Breast epithelium (tissue), 4 donors: ENCODE results near the gene SPATS2. TPM values are rescaled to one million over a fixed set of nuclear protein-coding genes. Genes with fewer than 3 reads are reported as not detected.

Experiments used
- DNase-seq, 2 donors: peaks; one replicate each; pipeline ENCODE4 v3.0.0-alpha.2; 2019; ENCODE audit warnings: low spot score in 2 of 2
- H3K27ac ChIP-seq, 2 donors: fragments of 200-600 bp; sonication (generic) in 1 of 2; one replicate each; pipeline ENCODE4 v1.5.1; 2016 to 2019; ENCODE audit warnings: mild to moderate bottlenecking in 1 of 2
- H3K27me3 ChIP-seq, 2 donors: fragments of 200-600 bp; sonication (generic) in 1 of 2; one replicate each; pipeline versions ENCODE4 v1.5.1 to v1.6.0; 2017 to 2019; ENCODE audit warnings: control low read depth in 1 of 2, mild to moderate bottlenecking in 1 of 2
- H3K36me3 ChIP-seq: fragments of 200-600 bp; one replicate; pipeline ENCODE4 v1.5.1; 2019
- H3K4me1 ChIP-seq, 2 donors: fragments of 200-600 bp; sonication (generic); one replicate each; pipeline ENCODE4 v1.5.1; 2016 to 2019; ENCODE audit warnings: control low read depth in 1 of 2
- H3K4me3 ChIP-seq, 3 donors: fragments of 200-600 bp; sonication (generic); 1 replicate in 2 of 3; 2 replicates in 1 of 3; pipeline ENCODE4 v1.5.1; 2016 to 2019; ENCODE audit warnings: mild to moderate bottlenecking in 3 of 3, moderate library complexity in 2 of 3
- H3K9me3 ChIP-seq, 2 donors: fragments of 200-600 bp; sonication (generic) in 1 of 2; one replicate each; pipeline ENCODE4 v1.5.1; 2016 to 2019; ENCODE audit warnings: control low read depth in 1 of 2
- CTCF ChIP-seq, 3 donors: fragments of 450-650 bp; IDR thresholded peaks; one replicate each; pipeline ENCODE4 v1.5.1; 2016 to 2017; ENCODE audit warnings: antibody characterized with exemption in 3 of 3, mild to moderate bottlenecking in 3 of 3, moderate library complexity in 3 of 3
- POLR2A ChIP-seq: fragments of 450-650 bp; IDR thresholded peaks from one replicate; pipeline ENCODE4 v1.6.1; 2016; ENCODE audit warnings: antibody characterized with exemption, mild to moderate bottlenecking, moderate library complexity
- POLR2AphosphoS5 ChIP-seq, 3 donors: sonication (generic); formaldehyde crosslinking; IDR thresholded peaks; one replicate each; pipeline ENCODE4 v1.6.1; 2017; ENCODE audit warnings: antibody characterized with exemption in 3 of 3
- intact Hi-C: fragments of 100-400 bp; cut with DNase I; formaldehyde crosslinking; loops from one replicate; pipeline ENCODE4 v1.15.1; 2023; ENCODE audit warnings: low total_unique reads
- total RNA-seq, 3 donors: library from RNA; depleted of rRNA; stranded (reverse); fragments of >200 nt; gene quantifications; one replicate each; pipeline ENCODE4 v1.1.0, GENCODE V29; 2016

Gene SPATS2
- total RNA-seq, 3 donors from 2014 or later = 13.8 to 24.0 (median 22.0) TPM

DNA sequence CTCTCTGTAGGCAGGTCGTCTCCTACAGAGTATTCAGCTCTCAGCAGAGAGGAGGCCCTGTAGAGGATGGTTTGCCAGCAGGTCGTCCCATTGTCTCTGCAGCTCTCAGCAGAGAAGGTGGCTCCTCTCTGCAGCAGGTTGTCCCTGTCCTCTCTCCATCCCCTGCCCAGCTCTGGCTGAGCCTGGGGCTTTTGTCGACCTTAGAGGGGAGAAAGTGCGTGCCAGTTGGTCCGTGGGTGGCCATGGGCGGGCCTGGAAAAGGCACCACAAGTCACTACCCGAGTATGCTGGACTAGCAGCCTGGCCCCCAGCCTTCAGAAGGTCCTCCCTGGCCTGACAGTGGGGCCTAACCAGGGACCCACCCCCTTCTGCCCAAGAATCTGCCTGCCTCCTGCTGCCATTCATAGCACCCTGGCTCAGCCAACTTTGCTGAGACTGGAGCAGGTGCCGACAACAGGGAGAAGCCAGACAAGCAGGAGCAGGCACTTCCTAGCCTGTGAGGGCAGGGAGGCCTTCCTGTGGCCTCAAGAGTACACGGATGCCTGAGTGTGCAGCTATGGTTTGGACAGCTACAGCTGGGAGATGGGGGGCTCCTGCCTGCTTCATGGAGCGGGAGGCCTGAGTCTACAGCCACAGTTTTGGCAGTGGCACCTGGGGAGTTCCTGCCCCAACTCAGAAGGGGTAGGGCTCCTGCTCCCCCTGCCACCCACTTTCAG, 111.8 kb downstream of the SPATS2 start:
- intact Hi-C loops = no loop called here
- Histone ChIP-seq H3K27ac (no peak overlapping the region), H3K36me3 (no peaks in the 10 kb centered on the region), H3K9me3 (no peaks in the 10 kb centered on the region), H3K27me3 (no peaks in the 10 kb centered on the region), H3K4me3 (no peak overlapping the region), H3K4me1 (no peaks in the 10 kb centered on the region)
- TF ChIP-seq CTCF (IDR thresholded peaks at IDR 0.05) (no peak), POLR2A (no peak), POLR2AphosphoS5 (IDR thresholded peaks at IDR 0.05) (no peak)
- DNase-seq = no peak

DNA sequence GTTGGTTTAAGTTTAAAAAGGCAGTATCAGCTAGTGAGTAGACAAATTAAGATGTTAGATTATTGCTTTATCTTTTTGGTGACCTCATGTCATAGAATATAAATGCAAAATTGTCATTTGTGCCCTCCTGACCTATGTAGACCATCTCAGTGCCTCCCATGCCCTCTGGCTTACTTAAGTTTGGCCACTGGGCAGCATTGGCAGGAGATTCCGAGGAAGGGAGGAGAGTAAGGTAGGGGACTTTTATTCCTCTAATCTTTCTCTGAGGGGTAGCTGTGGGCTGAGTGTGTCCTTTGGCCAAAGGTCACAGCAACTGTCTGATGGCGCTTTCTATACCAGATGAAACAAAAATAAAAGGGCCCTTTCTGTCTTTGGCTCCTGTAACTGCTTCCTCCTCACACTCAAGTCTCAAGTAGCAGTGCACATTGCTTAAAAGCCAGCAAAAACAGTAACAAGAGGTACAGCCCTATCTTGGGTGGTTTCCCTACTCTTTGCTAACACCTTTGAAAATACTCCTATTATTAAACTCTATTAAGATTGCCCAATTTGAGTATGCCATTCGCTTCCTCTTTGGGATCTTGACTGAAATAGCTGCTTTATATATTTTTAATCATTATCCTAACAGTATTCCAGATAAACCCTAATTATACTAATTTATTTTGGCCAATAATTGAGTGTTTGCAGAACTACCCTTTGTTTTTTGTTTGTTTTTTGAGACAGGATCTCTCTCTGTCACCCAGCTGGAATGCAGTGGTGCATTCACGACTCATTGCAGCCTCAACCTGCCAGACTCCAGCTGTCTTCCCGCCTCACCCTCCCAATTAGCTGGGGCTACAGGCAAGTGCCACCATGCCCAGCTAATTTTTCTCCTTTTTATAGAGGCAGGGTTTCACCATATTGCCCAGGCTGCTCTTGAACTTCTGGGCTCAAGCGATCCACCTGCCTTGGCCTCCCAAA, 115.1 kb downstream of the SPATS2 start:
- Histone ChIP-seq H3K4me3 (no peak overlapping the region), H3K36me3 (no peaks in the 10 kb centered on the region), H3K4me1 (no peaks in the 10 kb centered on the region), H3K27ac (peak overlapping the region; percentile 29 to 42), H3K9me3 (no peaks in the 10 kb centered on the region), H3K27me3 (no peaks in the 10 kb centered on the region)
- DNase-seq = no peak
- no peak for TF ChIP-seq CTCF (IDR thresholded peaks at IDR 0.05)
- no peak for TF ChIP-seq POLR2A
- no peak for TF ChIP-seq POLR2AphosphoS5 (IDR thresholded peaks at IDR 0.05)
- intact Hi-C loops = no loop called here

- intact Hi-C loops = no loop called here
- Histone ChIP-seq H3K27ac (no peak overlapping the region), H3K4me3 (no peak overlapping the region), H3K4me1 (no peaks in the 10 kb centered on the region), H3K27me3 (no peaks in the 10 kb centered on the region), H3K36me3 (no peaks in the 10 kb centered on the region), H3K9me3 (no peaks in the 10 kb centered on the region)
- no peak for DNase-seq
- TF ChIP-seq POLR2AphosphoS5 (IDR thresholded peaks at IDR 0.05) (no peak), CTCF (IDR thresholded peaks at IDR 0.05) (no peak), POLR2A (no peak)
Measured at GRCh38 chr12:49483619-49484018, 116.4 kb downstream of the SPATS2 start.

DNA sequence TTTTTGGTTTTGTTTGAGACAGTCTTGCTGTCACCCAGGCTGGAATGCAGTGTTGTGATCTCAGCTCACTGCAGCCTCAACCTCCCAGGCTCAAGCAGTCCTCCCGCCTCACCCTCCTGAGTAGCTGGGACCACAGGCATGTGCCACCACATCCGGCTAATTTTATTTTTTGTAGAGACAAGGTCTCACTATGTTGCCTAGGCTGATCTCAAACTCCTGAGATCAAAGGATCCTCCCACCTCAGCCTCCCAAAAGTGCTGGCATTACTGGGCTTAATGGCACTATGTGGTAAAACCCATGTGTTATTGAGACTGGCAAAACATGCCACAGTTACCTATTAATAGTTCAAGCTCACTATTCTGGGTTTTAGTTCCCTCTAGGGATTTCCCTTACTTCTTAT, 120.3 kb downstream of the SPATS2 start:
- Histone ChIP-seq H3K4me1 (no peaks in the 10 kb centered on the region), H3K4me3 (no peak overlapping the region), H3K27me3 (no peaks in the 10 kb centered on the region), H3K36me3 (no peaks in the 10 kb centered on the region), H3K27ac (no peak overlapping the region), H3K9me3 (no peaks in the 10 kb centered on the region)
- no peak for DNase-seq
- intact Hi-C loops = no loop called here
- TF ChIP-seq POLR2A = no peak
- no peak for TF ChIP-seq POLR2AphosphoS5 (IDR thresholded peaks at IDR 0.05)

- TF ChIP-seq CTCF (IDR thresholded peaks at IDR 0.05) = no peak
- TF ChIP-seq POLR2AphosphoS5 (IDR thresholded peaks at IDR 0.05) = no peak
- TF ChIP-seq POLR2A = no peak
- intact Hi-C loops = no loop called here
- Histone ChIP-seq H3K27ac (no peak overlapping the region), H3K36me3 (no peaks in the 10 kb centered on the region), H3K4me3 (no peak overlapping the region), H3K4me1 (no peaks in the 10 kb centered on the region), H3K27me3 (no peaks in the 10 kb centered on the region), H3K9me3 (no peaks in the 10 kb centered on the region)
- DNase-seq = no peak
Measured at GRCh38 chr12:49489154-49489553, 121.9 kb downstream of the SPATS2 start.
